K562 (cell line): Measurements from ENCODE around the gene LRRTM1. TPM values are rescaled to one million over a fixed set of nuclear protein-coding genes. Genes with fewer than 3 reads are reported as not detected.

Source experiments
- ATAC-seq: fragments of 200-7000 bp; cut with Tn5 transposase; 3 replicates; pipeline ENCODE4 v1.9.1; 2020; ENCODE audit warnings: moderate library complexity
- BruUV-seq: library from RNA; stranded (reverse); fragments of 400-500 nt; replicated peaks from 2 replicates; lab custom pipeline; 2021; lab: Mats Ljungman, UMichigan
- CTCF ChIA-PET: fragments of 300-600 bp; formaldehyde crosslinking; extraction: SDS; loops from one replicate; lab custom pipeline; 2021; ENCODE audit warnings: low intra/inter-chr PET ratio; lab: Yijun Ruan, JAX
- POLR2A ChIA-PET: fragments of 300-600, 350-650 bp; sonication (Branson Sonifier 250); formaldehyde crosslinking; extraction: SDS; loops from one replicate; lab custom pipeline; 2021; ENCODE audit warnings: antibody characterized with exemption, inconsistent platforms; lab: Yijun Ruan, JAX
- DNase-seq, 4 experiments: peaks; one replicate each; pipeline versions ENCODE4 v3.0.0 to v3.0.0-alpha.2; 2011 to 2018; ENCODE audit warnings: low spot score in 3 of 4, mixed read lengths in 3 of 4; ENCODE audit errors: extremely low read depth in 1 of 4
- FAIRE-seq: peaks from 2 replicates; lab custom pipeline; 2011; peaks lifted over from hg19 to GRCh38; lab: Jason Lieb, UNC
- H2AFZ ChIP-seq: 2 replicates; pipeline ENCODE4 v1.6.0; 2011; ENCODE audit warnings: low read depth, low read length, control low read depth, inconsistent platforms
- H3K27ac ChIP-seq: fragments of 200-600 bp; 3 replicates; pipeline ENCODE4 v1.8.0; 2011; ENCODE audit warnings: low read depth, mild to moderate bottlenecking, control low read depth, inconsistent platforms, low read length, moderate library complexity, mixed read lengths; ENCODE audit errors: extremely low read depth
- H3K27me3 ChIP-seq, 2 experiments: fragments of 300-600 bp in 1 of 2; 2 replicates in 1 of 2; 3 replicates in 1 of 2; pipeline versions ENCODE4 v1.6.0 to v1.8.0; 2011; ENCODE audit warnings: inconsistent platforms in 2 of 2, low read length in 2 of 2, mild to moderate bottlenecking in 1 of 2, mixed read lengths in 1 of 2, moderate library complexity in 1 of 2; ENCODE audit not compliant: control insufficient read depth in 2 of 2, insufficient read depth in 2 of 2
- H3K36me3 ChIP-seq: fragments of 300-600 bp; 3 replicates; pipeline ENCODE4 v1.8.0; 2011; ENCODE audit warnings: mild to moderate bottlenecking, low read length, inconsistent platforms; ENCODE audit not compliant: control insufficient read depth, insufficient read depth
- H3K4me1 ChIP-seq, 2 experiments: fragments of 200-600 bp in 1 of 2; replicated peaks in 1 of 2; 2 replicates in 1 of 2; 3 replicates in 1 of 2; pipeline versions ENCODE4 v1.5.1 to v1.8.0; 2011; ENCODE audit warnings: inconsistent platforms in 2 of 2, low read length in 2 of 2, mild to moderate bottlenecking in 1 of 2, mixed read lengths in 1 of 2, moderate library complexity in 1 of 2; ENCODE audit not compliant: control insufficient read depth in 2 of 2, insufficient read depth in 2 of 2
- H3K4me2 ChIP-seq: 2 replicates; pipeline ENCODE4 v1.6.1; 2011; ENCODE audit warnings: low read length, control low read depth, inconsistent platforms, mixed read lengths; ENCODE audit not compliant: insufficient read depth
- H3K4me3 ChIP-seq: fragments of 200-600 bp; sonication (generic), shearing (Covaris generic); 2 replicates; pipeline ENCODE4 v1.5.1; 2016; ENCODE audit warnings: control low read depth, inconsistent platforms
- H3K79me2 ChIP-seq: fragments of 200-600 bp; 3 replicates; pipeline ENCODE4 v1.8.0; 2011; ENCODE audit warnings: low read length, inconsistent platforms; ENCODE audit not compliant: control insufficient read depth, insufficient read depth
- H3K9ac ChIP-seq, 2 experiments: 2 replicates each; pipeline versions ENCODE4 v1.6.0 to v1.6.1; 2011; ENCODE audit warnings: low read depth in 2 of 2, low read length in 2 of 2, control low read depth in 1 of 2, inconsistent platforms in 1 of 2, mild to moderate bottlenecking in 1 of 2, mixed read lengths in 1 of 2; ENCODE audit not compliant: insufficient read depth in 1 of 2
- H3K9me1 ChIP-seq: one replicate; pipeline ENCODE4 v1.6.0; 2011; ENCODE audit warnings: inconsistent platforms, mild to moderate bottlenecking, low read length, moderate library complexity; ENCODE audit not compliant: control insufficient read depth, insufficient read depth
- H3K9me3 ChIP-seq: replicated peaks from 2 replicates; pipeline ENCODE4 v1.5.1; 2011; ENCODE audit warnings: low read depth, low read length, inconsistent platforms; ENCODE audit not compliant: control insufficient read depth, insufficient read depth
- H4K20me1 ChIP-seq: replicated peaks from 2 replicates; pipeline ENCODE4 v1.6.1; 2011; ENCODE audit warnings: low read length, inconsistent platforms, mixed read lengths; ENCODE audit not compliant: control insufficient read depth, insufficient read depth
- ATF3 ChIP-seq, 2 experiments: fragments of 450-650 bp in 1 of 2; sonication (generic) in 1 of 2; formaldehyde crosslinking in 1 of 2; IDR thresholded peaks in 1 of 2; conservative IDR thresholded peaks in 1 of 2; 2 replicates each; pipeline versions ENCODE4 v1.6.1 to v1.8.1; 2016 to 2023; ENCODE audit warnings: mild to moderate bottlenecking in 2 of 2, moderate library complexity in 2 of 2, inconsistent platforms in 1 of 2, missing genetic modification reagents in 1 of 2
- BRF1 ChIP-seq: IDR thresholded peaks from 3 replicates; pipeline ENCODE4 v1.6.1; 2011; ENCODE audit warnings: borderline replicate concordance, mild to moderate bottlenecking; ENCODE audit not compliant: insufficient read length; ENCODE audit errors: extremely low read depth
- CREB1 ChIP-seq, 2 experiments: sonication (generic) in 1 of 2; formaldehyde crosslinking in 1 of 2; IDR thresholded peaks; 2 replicates each; pipeline versions ENCODE4 v1.6.1 to v1.8.0; 2012 to 2022; ENCODE audit warnings: inconsistent platforms in 1 of 2, mild to moderate bottlenecking in 1 of 2, missing genetic modification reagents in 1 of 2, moderate library complexity in 1 of 2
- CTBP1 ChIP-seq: fragments of 450-650 bp; IDR thresholded peaks from 2 replicates; pipeline ENCODE4 v1.6.1; 2016; ENCODE audit warnings: borderline replicate concordance
- HBP1 ChIP-seq: fragments of 450-650 bp; formaldehyde crosslinking; IDR thresholded peaks from 2 replicates; pipeline ENCODE4 v1.4.0; 2022; ENCODE audit warnings: missing genetic modification characterization
- HNRNPUL1 ChIP-seq: fragments of 200-400 bp; formaldehyde crosslinking; IDR thresholded peaks from 2 replicates; pipeline ENCODE4 v1.6.1; 2017; ENCODE audit warnings: low read length
- NEUROD1 ChIP-seq: fragments of 150-350 bp; IDR thresholded peaks from 2 replicates; pipeline ENCODE4 v1.6.1; 2014; ENCODE audit warnings: borderline replicate concordance, low read length, low read depth; ENCODE audit not compliant: partially characterized antibody
- SMC3 ChIP-seq: conservative IDR thresholded peaks from 2 replicates; pipeline ENCODE4 v1.6.1; 2011; ENCODE audit warnings: low read depth, low read length, improper control_type of control experiment; ENCODE audit not compliant: insufficient read depth
- SP1 ChIP-seq: sonication (generic); formaldehyde crosslinking; IDR thresholded peaks from 2 replicates; pipeline ENCODE4 v1.8.1; 2022; ENCODE audit warnings: mild to moderate bottlenecking, missing genetic modification reagents
- STAG1 ChIP-seq: sonication (generic); formaldehyde crosslinking; IDR thresholded peaks from 2 replicates; pipeline ENCODE4 v1.5.0; 2020; ENCODE audit warnings: missing genetic modification reagents, borderline replicate concordance
- TFAP4 ChIP-seq: sonication (generic); formaldehyde crosslinking; IDR thresholded peaks from 2 replicates; pipeline ENCODE4 v1.8.0; 2022; ENCODE audit warnings: missing genetic modification reagents, mild to moderate bottlenecking, moderate library complexity, borderline replicate concordance
- ZC3H8 ChIP-seq: fragments of 450-650 bp; IDR thresholded peaks from 2 replicates; pipeline ENCODE4 v1.6.1; 2017
- ZFP91 ChIP-seq: sonication (generic); formaldehyde crosslinking; IDR thresholded peaks from 2 replicates; pipeline ENCODE4 v1.8.0; 2022; ENCODE audit warnings: mild to moderate bottlenecking, missing genetic modification reagents
- ZNF316 ChIP-seq: fragments of 450-650 bp; IDR thresholded peaks from 2 replicates; pipeline ENCODE4 v1.6.1; 2016
- WGBS: fragments of 100-300 bp; shearing (Covaris generic); methylation state at CpG from one replicate; pipeline ENCODE4 v1.1.6; 2016; ENCODE audit warnings: low coverage, mixed read lengths; ENCODE audit not compliant: insufficient coverage; ENCODE audit errors: missing lambda C conversion rate; 5-methylcytosine and 5-hydroxymethylcytosine counted together
- in situ Hi-C: fragments of 300-500 bp; cut with MboI; formaldehyde crosslinking; loops from 4 replicates; pipeline ENCODE4 v1.15.0; 2018; ENCODE audit warnings: inconsistent platforms, mixed read lengths
- intact Hi-C: fragments of 100-400 bp; cut with micrococcal nuclease; formaldehyde crosslinking; loops from 2 replicates; pipeline ENCODE4 v1.14.2; 2022
- polyA plus RNA-seq, 8 experiments: library from polyadenylated mRNA; depleted of rRNA in 4 of 8; stranded (reverse) in 5 of 8; unstranded in 3 of 8; fragments of >200 nt; fragmentation: Nextera tagmentation in 2 of 8; fragmentation: Illumina TruSeq in 1 of 8; extraction: Ambion mirVana in 2 of 8; extraction: Trizol in 1 of 8; gene quantifications; 2 replicates each; pipeline versions ENCODE4 v1.2.1 to v1.2.3, GENCODE V29; 2011 to 2014; ENCODE audit warnings: inconsistent platforms in 1 of 8, missing spikeins in 1 of 8
- total RNA-seq, 7 experiments: library from RNA; depleted of rRNA in 6 of 7; stranded (reverse); fragments of >200 nt in 6 of 7; fragmentation: Illumina TruSeq in 2 of 7; extraction: Trizol in 2 of 7; gene quantifications; 2 replicates each; pipeline versions ENCODE4 v1.2.1 to v1.2.3, GENCODE V29; 2011 to 2021; ENCODE audit warnings: low replicate concordance in 1 of 7

LRRTM1 gene
- total and polyA plus RNA-seq, 9 of the 15 experiments (the other 6 are each of a cell fraction or from before 2014, with no cell fraction given): 0.07 to 0.33 (median 0.11) TPM; not detected in 6

- H3K4me1 ChIP-seq: no peaks in the 10 kb centered on the region
- H3K4me3 ChIP-seq: no peak overlapping the region
- FAIRE-seq (peak; percentile 59), DNase-seq (peak in 1 of 4 experiments; percentile 18), ATAC-seq (peak; percentile 78)
- H4K20me1 ChIP-seq: no peaks in the 10 kb centered on the region
- H3K27ac ChIP-seq: no peak overlapping the region
- H3K79me2 ChIP-seq: no peaks in the 10 kb centered on the region
- BruUV-seq: no TSS peak
- H3K9me3 ChIP-seq: no peaks in the 10 kb centered on the region
- CTCF ChIA-PET: interaction anchor here (0.8 kb wide), 1 partner anchor 210 kb away, joined by 4 read pairs; no protein-coding TSS in a partner anchor
- POLR2A ChIA-PET: interaction anchor here (0.5 kb wide), 1 partner anchor 263 kb away, joined by 4 read pairs; no protein-coding TSS in a partner anchor
- 14% methylated on average over 4 of the region's 5 CpGs for WGBS
- in situ Hi-C loops (no loop called here), intact Hi-C loops (no loop called here)
- 0 out of 2 replicates have a peak overlapping the region, but pooled peaks have one; percentile 7 for H2AFZ ChIP-seq
- no peaks in the 10 kb centered on the region for H3K9me1 ChIP-seq
- H3K4me2 ChIP-seq: no peak overlapping the region
- no peaks in the 10 kb centered on the region for H3K27me3 ChIP-seq
- H3K36me3 ChIP-seq: no peaks in the 10 kb centered on the region
- H3K9ac ChIP-seq: no peak overlapping the region
- 0 out of 2 replicates have a peak, but pooled peaks have one; percentile 13 for TF ChIP-seq SMC3
- no peak for TF ChIP-seq ATF3 (IDR thresholded peaks at IDR 0.05)
- TF ChIP-seq ATF3 (CRISPR knock-in tag; conservative IDR thresholded peaks at IDR 0.05): no peak
- TF ChIP-seq HBP1: no peak
- TF ChIP-seq CTBP1: no peak
- TF ChIP-seq BRF1: no peak
- TF ChIP-seq ZFP91 (CRISPR knock-in tag): no peak
- TF ChIP-seq ZC3H8: no peak
- no peak for TF ChIP-seq SP1 (CRISPR knock-in tag)
- TF ChIP-seq ZNF316: no peak
- TF ChIP-seq STAG1 (CRISPR knock-in tag): no peak
- TF ChIP-seq NEUROD1: no peak
- no peak for TF ChIP-seq CREB1 (IDR thresholded peaks at IDR 0.05)
- TF ChIP-seq CREB1 (CRISPR knock-in tag; IDR thresholded peaks at IDR 0.05): no peak
- TF ChIP-seq HNRNPUL1: no peak
- TF ChIP-seq TFAP4 (CRISPR knock-in tag): no peak
These were observed 16.0 kb downstream of the LRRTM1 start for GRCh38 chr2:80288576-80288975.
